Keratinocyte (primary cell): ENCODE results near the gene AVL9. TPM values are rescaled to one million over a fixed set of nuclear protein-coding genes. Genes with fewer than 3 reads are reported as not detected.

Experiments
- DNase-seq: peaks from one replicate; pipeline ENCODE4 v3.0.0-alpha.2; 2011; ENCODE audit warnings: low read depth, missing footprints, low spot score
- FAIRE-seq: peaks from 2 replicates; lab custom pipeline; 2011; peaks lifted over from hg19 to GRCh38; lab: Jason Lieb, UNC
- H2AFZ ChIP-seq: 2 replicates; pipeline ENCODE4 v1.6.0; 2012; ENCODE audit warnings: low read length, control low read depth, inconsistent platforms; ENCODE audit not compliant: control insufficient read depth
- H3K27ac ChIP-seq: 2 replicates; pipeline ENCODE4 v1.5.1; 2011; ENCODE audit warnings: low read length; ENCODE audit not compliant: control insufficient read depth, insufficient read depth
- H3K27me3 ChIP-seq: 3 replicates; pipeline ENCODE4 v1.6.0; 2011; ENCODE audit warnings: low read length; ENCODE audit not compliant: control insufficient read depth, insufficient read depth; ENCODE audit errors: extremely low read depth
- H3K36me3 ChIP-seq, 2 experiments: 2 replicates in 1 of 2; 3 replicates in 1 of 2; pipeline ENCODE4 v1.5.1; 2011; ENCODE audit warnings: low read length in 2 of 2, mild to moderate bottlenecking in 1 of 2; ENCODE audit not compliant: control insufficient read depth in 2 of 2, insufficient read depth in 2 of 2; ENCODE audit errors: extremely low read depth in 1 of 2
- H3K4me1 ChIP-seq: 3 replicates; pipeline ENCODE4 v1.5.1; 2011; ENCODE audit warnings: low read length; ENCODE audit not compliant: control insufficient read depth, insufficient read depth; ENCODE audit errors: extremely low read depth
- H3K4me2 ChIP-seq: 3 replicates; pipeline ENCODE4 v1.6.0; 2011; ENCODE audit warnings: low read depth, low read length; ENCODE audit not compliant: control insufficient read depth, insufficient read depth; ENCODE audit errors: extremely low read depth
- H3K4me3 ChIP-seq, 3 experiments: fragments of 200-600 bp in 1 of 3; sonication (generic) in 1 of 3; 2 replicates in 2 of 3; 3 replicates in 1 of 3; pipeline ENCODE4 v1.5.1; 2011 to 2016; ENCODE audit warnings: low read length in 3 of 3, mild to moderate bottlenecking in 3 of 3, control low read depth in 2 of 3, inconsistent platforms in 1 of 3, low read depth in 1 of 3, mixed read lengths in 1 of 3, mixed run types in 1 of 3, moderate library complexity in 1 of 3; ENCODE audit not compliant: control insufficient read depth in 2 of 3, insufficient read depth in 2 of 3; ENCODE audit errors: extremely low read depth in 1 of 3
- H3K79me2 ChIP-seq: 2 replicates; pipeline ENCODE4 v1.6.0; 2012; ENCODE audit warnings: low read length; ENCODE audit not compliant: control insufficient read depth, insufficient read depth
- H3K9ac ChIP-seq: 3 replicates; pipeline ENCODE4 v1.6.0; 2011; ENCODE audit warnings: low read length; ENCODE audit not compliant: control insufficient read depth, insufficient read depth; ENCODE audit errors: extremely low read depth
- H3K9me1 ChIP-seq: 3 replicates; pipeline ENCODE4 v1.6.0; 2011; ENCODE audit warnings: low read length; ENCODE audit not compliant: control insufficient read depth, insufficient read depth; ENCODE audit errors: extremely low read depth
- H3K9me3 ChIP-seq: 2 replicates; pipeline ENCODE4 v1.5.1; 2012; ENCODE audit warnings: low read depth, low read length; ENCODE audit not compliant: control insufficient read depth
- H4K20me1 ChIP-seq: 3 replicates; pipeline ENCODE4 v1.6.0; 2011; ENCODE audit warnings: low read length; ENCODE audit not compliant: control insufficient read depth, insufficient read depth; ENCODE audit errors: extremely low read depth
- CTCF ChIP-seq, 3 experiments: IDR thresholded peaks in 1 of 3; conservative IDR thresholded peaks in 1 of 3; optimal IDR thresholded peaks in 1 of 3; 2 replicates in 2 of 3; 3 replicates in 1 of 3; pipeline versions ENCODE3 to v1.5.1; 2011; ENCODE audit warnings: low read length in 3 of 3, mild to moderate bottlenecking in 3 of 3, moderate library complexity in 2 of 3, control low read depth in 1 of 3, inconsistent platforms in 1 of 3; ENCODE audit not compliant: insufficient read depth in 2 of 3; ENCODE audit errors: extremely low read depth in 1 of 3
- EZH2 ChIP-seq: IDR thresholded peaks from one replicate; pipeline ENCODE4 v1.6.1; 2012; ENCODE audit warnings: inconsistent platforms, mild to moderate bottlenecking, low read length, moderate library complexity
- dilution Hi-C: fragments of 300-500 bp; cut with MboI; formaldehyde crosslinking; loops from one replicate; pipeline ENCODE4 v1.7.0; 2020; ENCODE audit warnings: low sequenced_read_pairs; ENCODE audit not compliant: extremely low pct_ligation_motif_present
- polyA plus RNA-seq, 5 experiments: library from polyadenylated mRNA; depleted of rRNA in 3 of 5; stranded (reverse) in 3 of 5; stranded (forward) in 1 of 5; unstranded in 1 of 5; fragments of >200 nt; gene quantifications; 1 replicate in 1 of 5; 2 replicates in 3 of 5; 3 replicates in 1 of 5; pipeline versions ENCODE4 v1.2.1 to v1.2.3, GENCODE V29; 2011 to 2012; ENCODE audit warnings: missing spikeins in 2 of 5, low read depth in 1 of 5, low replicate concordance in 1 of 5

Gene AVL9
- polyA plus RNA-seq, 1 donor (not counting 4 experiments of a cell fraction or from before 2014, with no cell fraction given): 22.2 TPM

GRCh38 chr7:32513210-32513609 lies 17.9 kb downstream of the AVL9 start:
- peaks cover 5% of the 10 kb centered on the region for H3K4me1 ChIP-seq
- dilution Hi-C loops: no loop called here
- FAIRE-seq (no peak), DNase-seq (no peak)
- no peak overlapping the region for H2AFZ ChIP-seq
- TF ChIP-seq CTCF (optimal IDR thresholded peaks at IDR 0.05 in 1 of 3, IDR thresholded peaks at IDR 0.05 in 1 of 3, conservative IDR thresholded peaks at IDR 0.05 in 1 of 3; ENCODE audit: extremely low read depth in 1 of 3, insufficient read depth in 2 of 3, low read length in 3 of 3) (no peak), EZH2 (no peak)
- no peaks in the 10 kb centered on the region for H4K20me1 ChIP-seq
- H3K4me3 ChIP-seq: no peak overlapping the region
- H3K9me3 ChIP-seq: peaks cover 3% of the 10 kb centered on the region
- no peak overlapping the region for H3K9ac ChIP-seq
- no peak overlapping the region for H3K4me2 ChIP-seq
- H3K9me1 ChIP-seq: no peaks in the 10 kb centered on the region
- peaks cover 0 to 3% of the 10 kb centered on the region in 2 experiments for H3K36me3 ChIP-seq
- H3K79me2 ChIP-seq: peaks cover 77% of the 10 kb centered on the region
- no peaks in the 10 kb centered on the region for H3K27me3 ChIP-seq
- H3K27ac ChIP-seq: no peak overlapping the region

GRCh38 chr7:32515890-32516550 lies 20.7 kb downstream of the AVL9 start:
- Histone ChIP-seq H2AFZ (no peak overlapping the region), H3K4me2 (no peak overlapping the region), H3K79me2 (peaks cover 72% of the 10 kb centered on the region), H3K4me3 (no peak overlapping the region), H3K4me1 (peaks cover 5% of the 10 kb centered on the region), H3K9me1 (no peaks in the 10 kb centered on the region), H3K9ac (no peak overlapping the region), H3K9me3 (peaks cover 6% of the 10 kb centered on the region), H3K27me3 (no peaks in the 10 kb centered on the region), H4K20me1 (no peaks in the 10 kb centered on the region), H3K27ac (no peak overlapping the region), H3K36me3 (no peaks in the 10 kb centered on the region)
- FAIRE-seq (no peak), DNase-seq (no peak)
- dilution Hi-C loops: no loop called here
- no peak for TF ChIP-seq CTCF (optimal IDR thresholded peaks at IDR 0.05 in 1 of 3, IDR thresholded peaks at IDR 0.05 in 1 of 3, conservative IDR thresholded peaks at IDR 0.05 in 1 of 3; ENCODE audit: extremely low read depth in 1 of 3, insufficient read depth in 2 of 3, low read length in 3 of 3)
